H1 (cell line): ENCODE measurements around the gene ST6GALNAC3. TPM values are rescaled to one million over a fixed set of nuclear protein-coding genes. Genes with fewer than 3 reads are reported as not detected.

Experiments used
- CTCF ChIA-PET: fragments of 300-600 bp; sonication (Branson Sonifier 250); formaldehyde crosslinking; loops from one replicate; lab custom pipeline; 2021; ENCODE audit not compliant: partially characterized antibody; lab: Charles Lee
- POLR2A ChIA-PET: fragments of 300-600 bp; sonication (Branson Sonifier 250); formaldehyde crosslinking; loops from one replicate; lab custom pipeline; 2021; ENCODE audit warnings: inconsistent platforms; ENCODE audit not compliant: partially characterized antibody; lab: Charles Lee
- DNase-seq, 2 experiments: peaks; one replicate each; pipeline versions ENCODE4 v3.0.0 to v3.0.0-alpha.2; 2010 to 2022; ENCODE audit warnings: low spot score in 2 of 2, low read depth in 1 of 2, mixed read lengths in 1 of 2
- FAIRE-seq: peaks from 2 replicates; lab custom pipeline; 2011; peaks lifted over from hg19 to GRCh38; lab: Jason Lieb, UNC
- H2AFZ ChIP-seq: 2 replicates; pipeline ENCODE4 v1.8.1; 2012; ENCODE audit warnings: low read length, inconsistent platforms
- H2AK5ac ChIP-seq: 2 replicates; pipeline ENCODE4 v1.6.1; 2013; ENCODE audit warnings: low read depth, low read length
- H2BK120ac ChIP-seq: replicated peaks from 2 replicates; pipeline ENCODE3; 2013; ENCODE audit warnings: low read depth, low read length, inconsistent platforms
- H2BK12ac ChIP-seq: 2 replicates; pipeline ENCODE4 v1.6.1; 2013; ENCODE audit warnings: low read depth, low read length
- H2BK15ac ChIP-seq: 2 replicates; pipeline ENCODE4 v1.6.1; 2013; ENCODE audit warnings: low read length
- H2BK20ac ChIP-seq: 2 replicates; pipeline ENCODE4 v1.6.1; 2013; ENCODE audit warnings: low read length
- H2BK5ac ChIP-seq: 2 replicates; pipeline ENCODE4 v1.6.1; 2013; ENCODE audit warnings: low read depth, low read length
- H3K14ac ChIP-seq: 2 replicates; pipeline ENCODE4 v1.6.1; 2013; ENCODE audit warnings: inconsistent platforms; ENCODE audit not compliant: insufficient read length
- H3K18ac ChIP-seq: 2 replicates; pipeline ENCODE4 v1.6.1; 2013; ENCODE audit warnings: low read length; ENCODE audit errors: extremely low read depth
- H3K23ac ChIP-seq: 2 replicates; pipeline ENCODE4 v1.6.1; 2013; ENCODE audit warnings: inconsistent platforms; ENCODE audit not compliant: insufficient read length
- H3K23me2 ChIP-seq: 2 replicates; pipeline ENCODE4 v1.6.1; 2013; ENCODE audit warnings: low read depth, low read length
- H3K27ac ChIP-seq: 2 replicates; pipeline ENCODE4 v1.6.1; 2011; ENCODE audit warnings: low read depth, low read length, inconsistent platforms
- H3K27me3 ChIP-seq, 4 experiments: replicated peaks in 1 of 4; 1 replicate in 1 of 4; 2 replicates in 3 of 4; pipeline versions ENCODE4 v1.6.1 to v1.8.1; 2011 to 2013; ENCODE audit warnings: low read length in 3 of 4, mild to moderate bottlenecking in 3 of 4, inconsistent platforms in 2 of 4, mixed read lengths in 2 of 4, moderate library complexity in 1 of 4; ENCODE audit not compliant: control insufficient read depth in 3 of 4, insufficient read depth in 3 of 4; ENCODE audit errors: extremely low read depth in 1 of 4
- H3K36me3 ChIP-seq, 4 experiments: 2 replicates each; pipeline versions ENCODE4 v1.6.1 to v1.8.1; 2011 to 2013; ENCODE audit warnings: mild to moderate bottlenecking in 4 of 4, low read length in 3 of 4, moderate library complexity in 2 of 4, control low read depth in 1 of 4, inconsistent platforms in 1 of 4; ENCODE audit not compliant: insufficient read depth in 4 of 4, control insufficient read depth in 2 of 4
- H3K4ac ChIP-seq: replicated peaks from 2 replicates; pipeline ENCODE3; 2013; ENCODE audit warnings: low read length, low read depth, mixed read lengths, inconsistent platforms; ENCODE audit not compliant: insufficient read length
- H3K4me1 ChIP-seq, 4 experiments: replicated peaks in 1 of 4; 1 replicate in 1 of 4; 2 replicates in 3 of 4; pipeline versions ENCODE4 v1.6.1 to v1.8.1; 2011 to 2013; ENCODE audit warnings: low read length in 3 of 4, inconsistent platforms in 2 of 4, mixed read lengths in 1 of 4; ENCODE audit not compliant: insufficient read depth in 4 of 4, control insufficient read depth in 3 of 4
- H3K4me2 ChIP-seq, 2 experiments: 2 replicates each; pipeline versions ENCODE4 v1.6.1 to v1.8.1; 2011 to 2013; ENCODE audit warnings: low read depth in 2 of 2, low read length in 2 of 2, control low read depth in 1 of 2, inconsistent platforms in 1 of 2, mild to moderate bottlenecking in 1 of 2; ENCODE audit not compliant: insufficient read depth in 1 of 2
- H3K4me3 ChIP-seq, 4 experiments: fragments of 200-600, 300-600 bp in 1 of 4; sonication (generic), shearing (Covaris generic), sonication (Bioruptor Twin) in 1 of 4; 2 replicates each; pipeline versions ENCODE4 v1.5.1 to v1.8.1; 2011 to 2016; ENCODE audit warnings: low read length in 4 of 4, low read depth in 3 of 4, control low read depth in 2 of 4, inconsistent platforms in 2 of 4, mild to moderate bottlenecking in 2 of 4, mixed read lengths in 1 of 4, moderate library complexity in 1 of 4; ENCODE audit not compliant: insufficient read depth in 2 of 4; ENCODE audit errors: extremely low read depth in 1 of 4
- H3K56ac ChIP-seq: replicated peaks from 2 replicates; pipeline ENCODE3; 2013; ENCODE audit warnings: low read depth, mild to moderate bottlenecking, mixed read lengths, low read length, inconsistent platforms; ENCODE audit not compliant: insufficient read length
- H3K79me1 ChIP-seq: 2 replicates; pipeline ENCODE4 v1.6.1; 2013; ENCODE audit warnings: low read depth, low read length, control low read depth
- H3K79me2 ChIP-seq, 2 experiments: 2 replicates each; pipeline versions ENCODE4 v1.6.1 to v1.8.1; 2012 to 2013; ENCODE audit warnings: low read length in 2 of 2, mild to moderate bottlenecking in 2 of 2, inconsistent platforms in 1 of 2; ENCODE audit not compliant: insufficient read depth in 2 of 2, control insufficient read depth in 1 of 2
- H3K9ac ChIP-seq, 4 experiments: replicated peaks in 1 of 4; 1 replicate in 1 of 4; 2 replicates in 3 of 4; pipeline versions ENCODE4 v1.6.1 to v1.8.1; 2011 to 2013; ENCODE audit warnings: low read depth in 3 of 4, low read length in 3 of 4, control low read depth in 2 of 4, mild to moderate bottlenecking in 2 of 4, moderate library complexity in 2 of 4, inconsistent platforms in 1 of 4; ENCODE audit errors: extremely low read depth in 1 of 4
- H3K9me3 ChIP-seq, 2 experiments: 2 replicates each; pipeline versions ENCODE4 v1.6.1 to v1.8.1; 2012 to 2013; ENCODE audit warnings: mild to moderate bottlenecking in 2 of 2, moderate library complexity in 2 of 2, control low read depth in 1 of 2, inconsistent platforms in 1 of 2, low read depth in 1 of 2, low read length in 1 of 2, mixed read lengths in 1 of 2; ENCODE audit not compliant: insufficient read depth in 2 of 2
- H4K20me1 ChIP-seq, 2 experiments: replicated peaks in 1 of 2; 2 replicates each; pipeline versions ENCODE3 to v1.8.1; 2011 to 2013; ENCODE audit warnings: inconsistent platforms in 2 of 2, low read length in 2 of 2, mild to moderate bottlenecking in 1 of 2; ENCODE audit not compliant: insufficient read depth in 2 of 2, control insufficient read depth in 1 of 2
- H4K5ac ChIP-seq: 2 replicates; pipeline ENCODE4 v1.6.1; 2013; ENCODE audit warnings: low read length, low read depth, mixed read lengths, inconsistent platforms; ENCODE audit not compliant: insufficient read length
- H4K8ac ChIP-seq: 2 replicates; pipeline ENCODE4 v1.8.0; 2013; ENCODE audit warnings: mild to moderate bottlenecking, moderate library complexity, low read length, inconsistent platforms; ENCODE audit not compliant: insufficient read depth; ENCODE audit errors: extremely low read depth
- H4K91ac ChIP-seq: replicated peaks from 2 replicates; pipeline ENCODE3; 2013; ENCODE audit warnings: low read length, mixed read lengths, inconsistent platforms; ENCODE audit not compliant: insufficient read length
- ASH2L ChIP-seq: fragments of 200-600, 300-600 bp; sonication (generic); IDR thresholded peaks from one replicate; pipeline ENCODE4 v1.7.1; 2017; ENCODE audit warnings: low read length
- CHD2 ChIP-seq: IDR thresholded peaks from 2 replicates; pipeline ENCODE4 v1.6.1; 2012; ENCODE audit warnings: low read length, improper control_type of control experiment
- EP300 ChIP-seq, 2 experiments: IDR thresholded peaks; 1 replicate in 1 of 2; 2 replicates in 1 of 2; pipeline ENCODE4 v1.6.1; 2011 to 2012; ENCODE audit warnings: low read depth in 2 of 2, low read length in 2 of 2, mild to moderate bottlenecking in 2 of 2, borderline replicate concordance in 1 of 2, inconsistent platforms in 1 of 2, moderate library complexity in 1 of 2
- GABPA ChIP-seq: IDR thresholded peaks from 2 replicates; pipeline ENCODE4 v1.6.1; 2011; ENCODE audit warnings: mild to moderate bottlenecking, low read length, moderate library complexity, borderline replicate concordance; ENCODE audit not compliant: insufficient read depth
- HDAC2 ChIP-seq, 2 experiments: fragments of 300-600 bp in 1 of 2; sonication (generic) in 1 of 2; IDR thresholded peaks; 2 replicates each; pipeline ENCODE4 v1.6.1; 2011 to 2012; ENCODE audit warnings: low read depth in 2 of 2, low read length in 2 of 2, mild to moderate bottlenecking in 2 of 2, moderate library complexity in 2 of 2, borderline replicate concordance in 1 of 2, inconsistent platforms in 1 of 2
- JUN ChIP-seq: IDR thresholded peaks from 2 replicates; pipeline ENCODE4 v1.6.1; 2011; ENCODE audit warnings: low read depth, mild to moderate bottlenecking, improper control_type of control experiment, low read length
- KDM5A ChIP-seq: fragments of 200-600 bp; IDR thresholded peaks from 2 replicates; pipeline ENCODE4 v1.7.1; 2012; ENCODE audit warnings: mild to moderate bottlenecking, low read length, inconsistent platforms, mixed read lengths
- MAFK ChIP-seq: IDR thresholded peaks from 2 replicates; pipeline ENCODE4 v1.6.1; 2012; ENCODE audit warnings: low read depth, mild to moderate bottlenecking, improper control_type of control experiment, low read length
- TAF1 ChIP-seq: IDR thresholded peaks from 2 replicates; pipeline ENCODE4 v1.6.1; 2011; ENCODE audit warnings: mild to moderate bottlenecking, low read depth, low read length
- TAF7 ChIP-seq: optimal IDR thresholded peaks from 2 replicates; pipeline ENCODE3; 2011; ENCODE audit warnings: low read depth, mild to moderate bottlenecking, inconsistent platforms, low read length, moderate library complexity, borderline replicate concordance
- USF2 ChIP-seq: IDR thresholded peaks from 2 replicates; pipeline ENCODE4 v1.6.1; 2011; ENCODE audit warnings: low read length, improper control_type of control experiment
- YY1 ChIP-seq: IDR thresholded peaks from 2 replicates; pipeline ENCODE4 v1.6.1; 2011; ENCODE audit warnings: low read depth, mild to moderate bottlenecking, low read length
- ZNF274 ChIP-seq: IDR thresholded peaks from 2 replicates; pipeline ENCODE4 v1.7.0; 2012; ENCODE audit warnings: low read length, borderline replicate concordance; ENCODE audit errors: extremely low read depth
- WGBS, 2 experiments: shearing (Covaris generic) in 1 of 2; methylation state at CpG; one replicate each; pipeline versions ENCODE4 v1.1.6 to v1.1.7; 2013 to 2015; ENCODE audit warnings: low lambda C conversion rate in 2 of 2, mixed read lengths in 2 of 2, inconsistent platforms in 1 of 2, low coverage in 1 of 2, missing lambda C conversion rate in 1 of 2; ENCODE audit not compliant: insufficient replicate concordance in 2 of 2, insufficient coverage in 1 of 2, insufficient read length in 1 of 2; ENCODE audit errors: extremely low coverage in 1 of 2, missing lambda C conversion rate in 1 of 2; 5-methylcytosine and 5-hydroxymethylcytosine counted together
- polyA plus RNA-seq, 7 experiments: library from polyadenylated mRNA; depleted of rRNA in 3 of 7; stranded (reverse) in 5 of 7; unstranded in 2 of 7; fragments of >200 nt in 5 of 7; fragments of 200-250 nt in 2 of 7; gene quantifications; 1 replicate in 5 of 7; 2 replicates in 1 of 7; 4 replicates in 1 of 7; pipeline versions ENCODE4 v1.2.1 to v1.2.3, GENCODE V29; 2011 to 2013; ENCODE audit warnings: missing spikeins in 2 of 7, mixed read lengths in 2 of 7
- total RNA-seq: library from RNA; stranded (reverse); fragmentation: NEBNext Ultra II Directional; extraction: Animal tissue kit (Norgen Biotek cat#: 25700); gene quantifications from 2 replicates; pipeline ENCODE4 v1.2.1, GENCODE V29; 2021

ST6GALNAC3 gene
- total and polyA plus RNA-seq, 2 of the 8 experiments (the other 6 are each of a cell fraction or from before 2014, with no cell fraction given), result 4.9 to 19.0 TPM

DNA sequence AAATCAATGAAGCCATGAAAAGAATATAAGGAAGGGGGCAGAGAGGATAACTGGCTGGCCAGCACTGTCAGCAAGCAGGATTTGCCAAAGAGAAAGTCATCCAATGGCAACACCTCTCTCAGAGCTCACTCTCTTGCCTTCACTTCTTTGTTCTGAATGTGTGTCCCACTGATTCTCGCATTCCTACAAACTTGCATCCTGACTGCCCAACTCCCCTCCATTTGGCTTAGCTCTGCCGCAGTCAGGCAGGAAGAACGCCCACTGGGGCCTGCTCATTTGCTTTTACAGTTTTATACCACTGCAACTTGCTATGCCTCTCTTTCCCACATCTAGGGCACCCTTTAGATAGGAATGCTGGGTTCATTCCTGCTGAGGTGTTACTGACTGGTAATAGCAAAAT, 428.6 kb downstream of the ST6GALNAC3 start:
- Histone ChIP-seq H3K56ac (no peak overlapping the region), H4K8ac (no peak overlapping the region), H3K9ac (no peak overlapping the region), H2BK15ac (no peak overlapping the region), H3K4me1 (peaks cover 7 to 28% (median 14%) of the 10 kb centered on the region in 4 experiments; a peak in 5 of 7 replicates), H3K79me1 (no peaks in the 10 kb centered on the region), H3K23me2 (no peaks in the 10 kb centered on the region), H3K23ac (no peak overlapping the region), H4K20me1 (no peaks in the 10 kb centered on the region), H3K79me2 (no peaks in the 10 kb centered on the region), H2AFZ (no peak overlapping the region), H2BK5ac (no peak overlapping the region), H4K5ac (no peak overlapping the region), H3K27ac (no peak overlapping the region), H3K4me2 (peak overlapping the region in 1 of 2 experiments; percentile 20; a peak in 1 of 4 replicates), H2BK120ac (no peak overlapping the region), H3K18ac (no peak overlapping the region), H3K36me3 (no peaks in the 10 kb centered on the region), H3K4ac (no peak overlapping the region), H3K9me3 (no peaks in the 10 kb centered on the region), H2BK20ac (no peak overlapping the region), H3K14ac (no peak overlapping the region), H2AK5ac (no peak overlapping the region), H3K27me3 (no peaks in the 10 kb centered on the region), H4K91ac (peak overlapping the region; percentile 36), H2BK12ac (no peak overlapping the region; the same call in 1 of the 2 replicates), H3K4me3 (no peak overlapping the region)
- 26% methylated on average over 3 of the region's 3 CpGs; no CpG with 5 or more reads in 1 of the 2 experiments for WGBS, 2 experiments
- FAIRE-seq (peak; percentile 96), DNase-seq (peak in 1 of 2 experiments; percentile 52)
- ChIA-PET POLR2A (interaction anchor here (1.4 kb wide), 1 partner anchor 8 kb away, joined by 3 read pairs; no protein-coding TSS in a partner anchor), CTCF (interaction anchor here (0.6 to 1.3 kb wide), 5 partner anchors 8 to 425 kb away, joined by 3 to 5 read pairs (median 3); no protein-coding TSS in a partner anchor)
- TF ChIP-seq GABPA (no peak), JUN (no peak), ZNF274 (no peak), USF2 (no peak), CHD2 (no peak), KDM5A (no peak), ASH2L (no peak), TAF1 (no peak), MAFK (no peak), YY1 (0 out of 2 replicates have a peak, but pooled peaks have one; percentile 24), TAF7 (no peak), EP300 (IDR thresholded peaks at IDR 0.05; ENCODE audit: borderline replicate concordance in 1 of 2, low read depth in 2 of 2, low read length in 2 of 2) (no peak), HDAC2 (IDR thresholded peaks at IDR 0.05; ENCODE audit: borderline replicate concordance in 1 of 2, low read depth in 2 of 2, low read length in 2 of 2) (no peak)
